Duodenal mucosa (tissue), 2 donors: ENCODE measurements around the gene MAP1LC3A.

ENCODE experiments used
- H3K27ac ChIP-seq: one replicate; pipeline ENCODE4 v1.7.0; 2013; ENCODE audit warnings: low read depth, low read length
- H3K27me3 ChIP-seq, 2 donors: one replicate each; pipeline ENCODE4 v1.7.0; 2013; ENCODE audit warnings: low read length in 2 of 2, control low read depth in 1 of 2; ENCODE audit not compliant: insufficient read depth in 2 of 2, control insufficient read depth in 1 of 2
- H3K36me3 ChIP-seq, 2 donors: one replicate each; pipeline ENCODE4 v1.7.0; 2013; ENCODE audit warnings: low read length in 2 of 2, control low read depth in 1 of 2; ENCODE audit not compliant: insufficient read depth in 2 of 2, control insufficient read depth in 1 of 2
- H3K4me1 ChIP-seq, 2 donors: one replicate each; pipeline ENCODE4 v1.7.0; 2013; ENCODE audit warnings: low read length in 2 of 2, control low read depth in 1 of 2; ENCODE audit not compliant: insufficient read depth in 2 of 2, control insufficient read depth in 1 of 2
- H3K4me3 ChIP-seq, 2 donors: one replicate each; pipeline ENCODE4 v1.7.0; 2013; ENCODE audit warnings: low read length in 2 of 2, low read depth in 1 of 2
- H3K9ac ChIP-seq, 2 donors: one replicate each; pipeline ENCODE4 v1.7.0; 2013; ENCODE audit warnings: low read length in 2 of 2, low read depth in 1 of 2
- H3K9me3 ChIP-seq, 2 donors: one replicate each; pipeline ENCODE4 v1.7.0; 2013; ENCODE audit warnings: low read length in 2 of 2, control low read depth in 1 of 2; ENCODE audit not compliant: control insufficient read depth in 1 of 2

Gene MAP1LC3A

GRCh38 chr20:34529742-34530141, 28.8 kb upstream of the MAP1LC3A start:
- Histone ChIP-seq H3K4me1 (peaks cover 34% of the 10 kb centered on the region in 2 donors), H3K36me3 (peaks cover 46 to 71% of the 10 kb centered on the region in 2 donors), H3K9ac (no peak overlapping the region), H3K4me3 (no peak overlapping the region), H3K9me3 (no peaks in the 10 kb centered on the region), H3K27me3 (no peaks in the 10 kb centered on the region), H3K27ac (no peak overlapping the region)

GRCh38 chr20:34530342-34530741, 28.2 kb upstream of the MAP1LC3A start:
- H3K4me1 ChIP-seq: peaks cover 30% of the 10 kb centered on the region in 2 donors
- H3K36me3 ChIP-seq: peaks cover 52 to 77% of the 10 kb centered on the region in 2 donors
- no peaks in the 10 kb centered on the region for H3K9me3 ChIP-seq
- no peak overlapping the region for H3K4me3 ChIP-seq
- no peak overlapping the region for H3K9ac ChIP-seq
- H3K27ac ChIP-seq: no peak overlapping the region
- H3K27me3 ChIP-seq: no peaks in the 10 kb centered on the region

GRCh38 chr20:34531608-34532265, 26.8 kb upstream of the MAP1LC3A start:
- Histone ChIP-seq H3K4me1 (peaks cover 16 to 18% of the 10 kb centered on the region in 2 donors), H3K27me3 (no peaks in the 10 kb centered on the region), H3K4me3 (no peak overlapping the region), H3K9ac (no peak overlapping the region), H3K36me3 (peaks cover 59 to 85% of the 10 kb centered on the region in 2 donors), H3K27ac (no peak overlapping the region), H3K9me3 (no peaks in the 10 kb centered on the region)

GRCh38 chr20:34532320-34532719, 26.2 kb upstream of the MAP1LC3A start:
- Histone ChIP-seq H3K9me3 (no peaks in the 10 kb centered on the region), H3K36me3 (peaks cover 59 to 85% of the 10 kb centered on the region in 2 donors), H3K9ac (no peak overlapping the region), H3K27ac (no peak overlapping the region), H3K4me3 (no peak overlapping the region), H3K27me3 (no peaks in the 10 kb centered on the region), H3K4me1 (peaks cover 15 to 17% of the 10 kb centered on the region in 2 donors)

DNA sequence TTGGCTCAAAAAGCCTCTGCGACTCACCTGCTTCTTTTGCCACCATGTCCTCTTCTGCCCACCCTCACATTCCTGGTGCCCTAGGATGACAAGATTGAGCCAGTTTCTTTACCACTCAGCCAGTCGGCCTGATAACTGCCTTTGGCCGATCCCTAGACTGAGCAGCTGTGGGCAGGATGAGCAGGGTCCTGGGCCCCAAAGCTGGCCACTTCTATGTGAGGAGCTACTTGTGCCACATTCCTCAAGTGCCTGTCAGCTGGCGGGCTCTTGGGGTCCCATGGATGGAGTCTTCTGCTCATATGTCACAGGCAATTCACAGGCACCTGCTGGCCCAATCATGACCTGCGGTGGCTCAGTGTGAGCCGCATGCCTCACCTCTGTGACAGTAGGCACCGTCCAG, 25.8 kb upstream of the MAP1LC3A start:
- H3K4me3 ChIP-seq: no peak overlapping the region
- H3K9ac ChIP-seq: no peak overlapping the region
- peaks cover 58 to 85% of the 10 kb centered on the region in 2 donors for H3K36me3 ChIP-seq
- H3K4me1 ChIP-seq: peaks cover 15 to 17% of the 10 kb centered on the region in 2 donors
- no peak overlapping the region for H3K27ac ChIP-seq
- no peaks in the 10 kb centered on the region for H3K9me3 ChIP-seq
- no peaks in the 10 kb centered on the region for H3K27me3 ChIP-seq

DNA sequence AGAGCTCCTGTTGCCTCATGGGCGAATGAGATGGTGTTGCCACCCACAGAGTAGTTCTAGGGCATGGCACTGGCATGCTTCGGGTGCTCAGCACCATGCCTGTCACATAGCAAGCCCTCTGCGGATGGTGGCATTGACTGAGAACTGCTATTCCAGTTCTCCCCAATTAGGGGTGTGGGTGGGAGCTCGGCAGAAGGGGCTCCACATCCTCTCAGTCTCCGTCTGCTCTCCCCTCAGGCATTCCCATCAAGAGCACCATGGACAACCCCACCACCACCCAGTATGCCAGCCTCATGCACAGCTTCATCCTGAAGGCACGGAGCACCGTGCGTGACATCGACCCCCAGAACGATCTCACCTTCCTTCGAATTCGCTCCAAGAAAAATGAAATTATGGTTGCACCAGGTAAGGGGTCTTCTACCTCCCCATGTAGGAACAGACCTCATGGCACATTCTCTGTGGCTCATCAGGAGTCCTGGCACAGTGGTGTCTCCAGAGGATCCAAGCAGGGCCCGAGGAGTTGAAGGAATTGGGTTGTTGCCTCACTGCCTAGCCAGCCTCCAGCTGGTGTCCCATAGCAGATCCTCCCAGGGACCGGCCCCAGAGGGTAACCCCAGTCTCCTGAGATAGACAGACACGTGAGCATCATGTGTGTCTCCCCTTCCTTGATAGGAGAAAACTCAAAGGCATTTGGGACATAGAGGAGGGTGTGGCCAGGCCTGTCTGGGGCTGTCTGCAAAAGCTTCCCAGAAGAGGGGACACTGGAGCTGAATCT, 23.9 kb upstream of the MAP1LC3A start:
- no peaks in the 10 kb centered on the region for H3K27me3 ChIP-seq
- peaks cover 6 to 10% of the 10 kb centered on the region in 2 donors for H3K4me1 ChIP-seq
- no peak overlapping the region for H3K9ac ChIP-seq
- peaks cover 57 to 81% of the 10 kb centered on the region in 2 donors for H3K36me3 ChIP-seq
- H3K9me3 ChIP-seq: no peaks in the 10 kb centered on the region
- H3K27ac ChIP-seq: no peak overlapping the region
- H3K4me3 ChIP-seq: no peak overlapping the region

- no peak overlapping the region for H3K4me3 ChIP-seq
- H3K4me1 ChIP-seq: peaks cover 6 to 10% of the 10 kb centered on the region in 2 donors
- H3K9me3 ChIP-seq: no peaks in the 10 kb centered on the region
- no peak overlapping the region for H3K27ac ChIP-seq
- peaks cover 49 to 81% of the 10 kb centered on the region in 2 donors for H3K36me3 ChIP-seq
- no peaks in the 10 kb centered on the region for H3K27me3 ChIP-seq
- H3K9ac ChIP-seq: no peak overlapping the region
Observed at GRCh38 chr20:34535301-34535840, 23.1 kb upstream of the MAP1LC3A start.

DNA sequence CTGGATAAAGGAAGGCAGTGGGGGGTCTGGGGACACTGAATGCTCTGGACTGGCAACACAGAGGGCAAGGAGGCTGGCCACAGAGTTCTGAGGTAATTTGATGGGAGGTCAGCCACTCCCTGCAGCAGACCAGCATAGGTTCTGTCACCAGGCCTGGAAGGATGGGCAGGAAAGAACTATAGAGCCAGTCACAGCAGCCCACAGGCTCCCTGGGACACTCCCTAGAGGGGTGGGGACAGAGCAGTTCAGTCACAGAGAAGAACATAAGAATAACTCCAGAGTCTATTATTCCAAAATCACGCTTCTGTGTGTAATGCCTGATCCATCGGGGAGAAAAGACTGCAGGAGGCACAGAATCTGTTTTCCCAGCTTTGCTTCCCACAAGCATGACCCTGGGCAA, 22.7 kb upstream of the MAP1LC3A start:
- no peak overlapping the region for H3K27ac ChIP-seq
- no peak overlapping the region for H3K4me3 ChIP-seq
- peaks cover 4 to 7% of the 10 kb centered on the region in 2 donors for H3K4me1 ChIP-seq
- H3K9ac ChIP-seq: no peak overlapping the region
- H3K27me3 ChIP-seq: no peaks in the 10 kb centered on the region
- peaks cover 50 to 81% of the 10 kb centered on the region in 2 donors for H3K36me3 ChIP-seq
- no peaks in the 10 kb centered on the region for H3K9me3 ChIP-seq

DNA sequence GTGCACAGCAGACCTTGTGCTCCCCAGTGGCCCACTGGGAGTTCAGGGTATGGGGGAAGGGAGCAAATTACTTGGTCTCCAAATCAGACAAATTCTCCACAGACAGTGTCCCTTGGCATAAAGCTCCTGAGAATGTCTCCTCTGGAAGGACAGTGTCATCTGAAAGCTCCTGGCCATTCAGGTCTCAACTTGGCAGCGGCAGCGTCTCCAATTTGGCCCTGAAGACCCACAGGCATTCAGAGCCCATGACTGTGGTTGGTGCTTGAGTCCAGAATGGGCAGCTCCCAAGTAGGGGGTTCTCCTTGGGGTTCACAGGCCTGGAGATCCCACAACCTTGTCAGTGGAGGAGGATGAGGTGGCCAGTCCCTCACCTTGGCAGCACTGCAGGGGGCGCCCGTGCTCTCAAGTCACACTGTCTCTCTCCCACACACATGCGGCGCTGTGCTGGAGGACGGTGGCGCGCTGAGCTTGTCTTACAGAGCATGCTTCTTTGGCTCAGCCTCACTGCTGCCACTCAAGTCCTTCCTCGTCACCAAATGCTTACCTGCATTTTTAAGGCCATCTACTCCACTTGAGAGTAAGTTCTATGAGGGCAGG, 21.6 kb upstream of the MAP1LC3A start:
- H3K4me1 ChIP-seq: no peaks in the 10 kb centered on the region
- no peaks in the 10 kb centered on the region for H3K27me3 ChIP-seq
- no peak overlapping the region for H3K27ac ChIP-seq
- H3K9me3 ChIP-seq: no peaks in the 10 kb centered on the region
- H3K4me3 ChIP-seq: no peak overlapping the region
- peaks cover 52 to 82% of the 10 kb centered on the region in 2 donors for H3K36me3 ChIP-seq
- H3K9ac ChIP-seq: no peak overlapping the region

- Histone ChIP-seq H3K4me1 (no peaks in the 10 kb centered on the region), H3K4me3 (no peak overlapping the region), H3K9ac (no peak overlapping the region), H3K27ac (no peak overlapping the region), H3K36me3 (peaks cover 49 to 78% of the 10 kb centered on the region in 2 donors), H3K27me3 (no peaks in the 10 kb centered on the region), H3K9me3 (no peaks in the 10 kb centered on the region)
Observed at GRCh38 chr20:34537651-34538050, 20.9 kb upstream of the MAP1LC3A start.
